ENCODE measurements around the gene METTL25B. TPM values are rescaled to one million over a fixed set of nuclear protein-coding genes. Genes with fewer than 3 reads are reported as not detected.

Gene METTL25B
- total and polyA plus RNA-seq, 4 donors, result 24.4 to 42.6 (median 31.6) TPM

- ATAC-seq (ENCODE audit: insufficient read depth, low FRiP score) (no peak), DNase-seq (no peak)
- peaks cover 4 to 27% (median 10%) of the 10 kb centered on the region in 4 donors for H3K36me3 ChIP-seq (ENCODE audit: control insufficient read depth in 4 of 4, insufficient read depth in 4 of 4, low read length in 4 of 4)
- H3K9ac ChIP-seq (ENCODE audit: insufficient read depth in 1 of 2, low read length in 2 of 2), result peak overlapping the region in 1 of 2 donors; percentile 6
- H3K4me3 ChIP-seq, result no peak overlapping the region
- H3K27me3 ChIP-seq (ENCODE audit: control insufficient read depth in 3 of 3, insufficient read depth in 3 of 3, low read length in 2 of 3), result no peaks in the 10 kb centered on the region
- WGBS, 2 donors, result 43 to 59% methylated on average over 3 of the region's 3 CpGs
- H3K4me1 ChIP-seq (ENCODE audit: control insufficient read depth in 5 of 5, insufficient read depth in 5 of 5, low read length in 5 of 5), result peaks cover 9 to 49% (median 22%) of the 10 kb centered on the region in 5 donors
- H3K9me3 ChIP-seq (ENCODE audit: control insufficient read depth in 4 of 4, insufficient read depth in 3 of 4, low read length in 3 of 4), result no peaks in the 10 kb centered on the region
- no peak for TF ChIP-seq CTCF (IDR thresholded peaks at IDR 0.05; ENCODE audit: control extremely low read depth, extremely low read depth)
- peak overlapping the region; percentile 98 to 99 for H3K27ac ChIP-seq (ENCODE audit: low read depth in 1 of 2, low read length in 1 of 2)
Measured at GRCh38 chr1:156745881-156746280, 17.6 kb downstream of the METTL25B start.

GRCh38 chr1:156746406-156746727 lies 18.1 kb downstream of the METTL25B start:
- no peak for TF ChIP-seq CTCF (IDR thresholded peaks at IDR 0.05; ENCODE audit: control extremely low read depth, extremely low read depth)
- peak in 1 of 3 donors; percentile 18 for DNase-seq
- H3K36me3 ChIP-seq (ENCODE audit: control insufficient read depth in 4 of 4, insufficient read depth in 4 of 4, low read length in 4 of 4), result peaks cover 4 to 27% (median 10%) of the 10 kb centered on the region in 4 donors
- peak overlapping the region; percentile 98 to 99 for H3K27ac ChIP-seq (ENCODE audit: low read depth in 1 of 2, low read length in 1 of 2)
- H3K9me3 ChIP-seq (ENCODE audit: control insufficient read depth in 4 of 4, insufficient read depth in 3 of 4, low read length in 3 of 4), result no peaks in the 10 kb centered on the region
- peaks cover 9 to 47% (median 22%) of the 10 kb centered on the region in 5 donors for H3K4me1 ChIP-seq (ENCODE audit: control insufficient read depth in 5 of 5, insufficient read depth in 5 of 5, low read length in 5 of 5)
- no peak for ATAC-seq (ENCODE audit: insufficient read depth, low FRiP score)
- 50 to 51% methylated on average over 9 of the region's 9 CpGs for WGBS, 2 donors
- H3K4me3 ChIP-seq, result no peak overlapping the region
- H3K9ac ChIP-seq (ENCODE audit: insufficient read depth in 1 of 2, low read length in 2 of 2), result peak overlapping the region; percentile 13 to 44
- H3K27me3 ChIP-seq (ENCODE audit: control insufficient read depth in 3 of 3, insufficient read depth in 3 of 3, low read length in 2 of 3), result no peaks in the 10 kb centered on the region

- peak overlapping the region; percentile 94 to 100 for H3K9ac ChIP-seq (ENCODE audit: insufficient read depth in 1 of 2, low read length in 2 of 2)
- WGBS, 2 donors, result 4 to 7% methylated on average over 16 to 23 of the region's 29 CpGs
Measured at GRCh38 chr1:156746728-156747631, 18.7 kb downstream of the METTL25B start.

More at GRCh38 chr1:156746728-156747631, 18.7 kb downstream of the METTL25B start:
- ATAC-seq (ENCODE audit: insufficient read depth, low FRiP score) (peak; percentile 50), DNase-seq (peak; percentile 94 to 96 (median 95))
- H3K27me3 ChIP-seq (ENCODE audit: control insufficient read depth in 3 of 3, insufficient read depth in 3 of 3, low read length in 2 of 3), result no peaks in the 10 kb centered on the region
- no peak for TF ChIP-seq CTCF (IDR thresholded peaks at IDR 0.05; ENCODE audit: control extremely low read depth, extremely low read depth)
- H3K9me3 ChIP-seq (ENCODE audit: control insufficient read depth in 4 of 4, insufficient read depth in 3 of 4, low read length in 3 of 4), result no peaks in the 10 kb centered on the region
- H3K36me3 ChIP-seq (ENCODE audit: control insufficient read depth in 4 of 4, insufficient read depth in 4 of 4, low read length in 4 of 4), result peaks cover 4 to 27% (median 10%) of the 10 kb centered on the region in 4 donors
- peak overlapping the region; percentile 98 to 99 for H3K27ac ChIP-seq (ENCODE audit: low read depth in 1 of 2, low read length in 1 of 2)
- peaks cover 9 to 42% (median 22%) of the 10 kb centered on the region in 5 donors for H3K4me1 ChIP-seq (ENCODE audit: control insufficient read depth in 5 of 5, insufficient read depth in 5 of 5, low read length in 5 of 5)
- H3K4me3 ChIP-seq, result peak overlapping the region; percentile 28

Measured in lung (tissue), 12 donors.